Measurements from ENCODE around the gene LRWD1. TPM values are rescaled to one million over a fixed set of nuclear protein-coding genes. Genes with fewer than 3 reads are reported as not detected.
A peak's percentile ranks its signal among the peaks of the same experiment; 100 is the strongest.

Gene LRWD1
- total and polyA plus RNA-seq, 11 donors = 4.7 to 26.4 (median 9.7) TPM

GRCh38 chr7:102460467-102460866 lies 4.3 kb upstream of the LRWD1 start:
- ATAC-seq (no peak), DNase-seq (no peak)
- Histone ChIP-seq H3K4me3 (no peak overlapping the region), H3K36me3 (peaks cover 0 to 41% (median 34%) of the 10 kb centered on the region in 9 donors), H3K4me1 (peaks cover 0 to 14% (median 11%) of the 10 kb centered on the region in 12 donors), H3K9me3 (no peaks in the 10 kb centered on the region), H3K27ac (no peak overlapping the region), H3K27me3 (no peaks in the 10 kb centered on the region)
- intact Hi-C loops (cut with DNase I) = no loop called here
- no peak for TF ChIP-seq CTCF (IDR thresholded peaks at IDR 0.05)
- no peak for TF ChIP-seq POLR2A (IDR thresholded peaks at IDR 0.05)
- WGBS, 4 donors = 80 to 87% (median 84%) methylated on average over 8 of the region's 8 CpGs

- H3K27ac ChIP-seq = peak overlapping the region in 11 of 12 donors; percentile 53 to 89 (median 76)
- H3K9me3 ChIP-seq = no peaks in the 10 kb centered on the region
- ATAC-seq (peak in 1 of 4 donors; percentile 2), DNase-seq (peak in 2 of 5 donors; percentile 28 to 58)
- TF ChIP-seq CTCF (IDR thresholded peaks at IDR 0.05) (no peak), POLR2A (IDR thresholded peaks at IDR 0.05) (no peak)
- peaks cover 5 to 23% (median 19%) of the 10 kb centered on the region in 12 donors for H3K4me1 ChIP-seq
- peaks cover 0 to 19% (median 6%) of the 10 kb centered on the region in 9 donors for H3K36me3 ChIP-seq
- intact Hi-C loops (cut with DNase I) = no loop called here
- H3K27me3 ChIP-seq = no peaks in the 10 kb centered on the region
- WGBS, 4 donors = 12 to 15% (median 13%) methylated on average over 24 of the region's 24 CpGs
- peak overlapping the region; percentile 70 to 100 (median 90) for H3K4me3 ChIP-seq
These were observed 775 bp upstream of the LRWD1 start for GRCh38 chr7:102463841-102464576.

- no peak for ATAC-seq
- no peak overlapping the region for H3K27ac ChIP-seq
- peak overlapping the region in 3 of 12 donors; percentile 83 to 92 (median 85) for H3K4me3 ChIP-seq
- peaks cover 0 to 20% (median 5%) of the 10 kb centered on the region in 9 donors for H3K36me3 ChIP-seq
- H3K27me3 ChIP-seq = no peaks in the 10 kb centered on the region
- H3K9me3 ChIP-seq = no peaks in the 10 kb centered on the region
- intact Hi-C loops (cut with DNase I) = loop anchor here in 1 of 10 donors (5.0 kb wide), 1 partner anchor 49 kb away; no protein-coding TSS in a partner anchor
- TF ChIP-seq CTCF (IDR thresholded peaks at IDR 0.05) (no peak), POLR2A (IDR thresholded peaks at IDR 0.05) (no peak)
- DNase-seq = no peak
- WGBS, 4 donors = 92 to 96% (median 96%) methylated on average over 7 of the region's 7 CpGs
- H3K4me1 ChIP-seq = peaks cover 5 to 23% (median 19%) of the 10 kb centered on the region in 12 donors
These were observed 1.3 kb downstream of the LRWD1 start for GRCh38 chr7:102466097-102466496.

Measured in heart left ventricle (tissue), 16 donors.